Smooth muscle cell (in vitro differentiated cells): ENCODE results near the gene VDR. TPM values are rescaled to one million over a fixed set of nuclear protein-coding genes. Genes with fewer than 3 reads are reported as not detected.

ENCODE experiments used
- DNase-seq: peaks from one replicate; lab custom pipeline; 2025; ENCODE audit not compliant: unreplicated experiment; lab: John Stamatoyannopoulos, UW
- H2AFZ ChIP-seq: fragments of 200-600 bp; sonication (generic); 2 replicates; pipeline ENCODE4 v1.6.0; 2016; ENCODE audit warnings: antibody characterized with exemption, low read depth, mild to moderate bottlenecking
- H3F3A ChIP-seq: fragments of 200-600 bp; sonication (generic); 2 replicates; pipeline ENCODE4 v1.6.0; 2017; ENCODE audit warnings: antibody characterized with exemption, low read depth
- H3K27ac ChIP-seq: fragments of 200-600 bp; sonication (generic); 2 replicates; pipeline ENCODE4 v1.5.1; 2016; ENCODE audit warnings: low read depth, mild to moderate bottlenecking
- H3K27me3 ChIP-seq: fragments of 200-600 bp; sonication (generic); 2 replicates; pipeline ENCODE4 v1.6.1; 2016; ENCODE audit warnings: low read depth, mild to moderate bottlenecking
- H3K36me3 ChIP-seq: fragments of 200-600 bp; sonication (generic); 2 replicates; pipeline ENCODE4 v1.5.1; 2016; ENCODE audit warnings: low read depth
- H3K4me1 ChIP-seq: fragments of 200-600 bp; sonication (generic); 2 replicates; pipeline ENCODE4 v1.5.1; 2016; ENCODE audit warnings: low read depth
- H3K4me2 ChIP-seq: fragments of 200-600 bp; sonication (generic); 2 replicates; pipeline ENCODE4 v1.6.0; 2016; ENCODE audit warnings: mild to moderate bottlenecking
- H3K4me3 ChIP-seq: fragments of 200-600 bp; sonication (generic); 2 replicates; pipeline ENCODE4 v1.5.1; 2016; ENCODE audit warnings: mild to moderate bottlenecking
- H3K79me2 ChIP-seq: fragments of 200-600 bp; sonication (generic); 2 replicates; pipeline ENCODE4 v1.6.0; 2016; ENCODE audit warnings: low read depth, mild to moderate bottlenecking
- H3K9ac ChIP-seq: fragments of 200-600 bp; sonication (generic); 2 replicates; pipeline ENCODE4 v1.6.0; 2016; ENCODE audit warnings: low read depth
- H3K9me3 ChIP-seq: fragments of 200-600 bp; sonication (generic); replicated peaks from 2 replicates; pipeline ENCODE4 v1.5.1; 2016; ENCODE audit warnings: low read depth
- H4K20me1 ChIP-seq: fragments of 200-600 bp; sonication (generic); 2 replicates; pipeline ENCODE4 v1.6.0; 2016; ENCODE audit warnings: low read depth
- WGBS: methylation state at CpG from one replicate; pipeline ENCODE4 v1.1.7; 2016; ENCODE audit warnings: low lambda C conversion rate; 5-methylcytosine and 5-hydroxymethylcytosine counted together
- polyA plus RNA-seq: library from polyadenylated mRNA; unstranded; fragments of >200 nt; fragmentation: Nextera tagmentation; extraction: Ambion mirVana; gene quantifications from 2 replicates; pipeline ENCODE4 v1.2.1, GENCODE V29; 2016
- total RNA-seq: library from RNA; depleted of rRNA; stranded (reverse); fragments of >200 nt; gene quantifications from 2 replicates; pipeline ENCODE4 v1.2.3, GENCODE V29; 2014
- TF ChIP-seq, protein P1 (sequence below): fragments of 200-600 bp; sonication (generic); IDR thresholded peaks from 2 replicates; pipeline ENCODE4 v1.5.1; 2017; ENCODE audit warnings: borderline replicate concordance, mild to moderate bottlenecking, antibody characterized with exemption; ENCODE audit not compliant: insufficient read depth, poor library complexity, severe bottlenecking

The VDR gene
- total and polyA plus RNA-seq, 2 experiments from 2014 or later: 8.0 to 16.5 TPM

DNA sequence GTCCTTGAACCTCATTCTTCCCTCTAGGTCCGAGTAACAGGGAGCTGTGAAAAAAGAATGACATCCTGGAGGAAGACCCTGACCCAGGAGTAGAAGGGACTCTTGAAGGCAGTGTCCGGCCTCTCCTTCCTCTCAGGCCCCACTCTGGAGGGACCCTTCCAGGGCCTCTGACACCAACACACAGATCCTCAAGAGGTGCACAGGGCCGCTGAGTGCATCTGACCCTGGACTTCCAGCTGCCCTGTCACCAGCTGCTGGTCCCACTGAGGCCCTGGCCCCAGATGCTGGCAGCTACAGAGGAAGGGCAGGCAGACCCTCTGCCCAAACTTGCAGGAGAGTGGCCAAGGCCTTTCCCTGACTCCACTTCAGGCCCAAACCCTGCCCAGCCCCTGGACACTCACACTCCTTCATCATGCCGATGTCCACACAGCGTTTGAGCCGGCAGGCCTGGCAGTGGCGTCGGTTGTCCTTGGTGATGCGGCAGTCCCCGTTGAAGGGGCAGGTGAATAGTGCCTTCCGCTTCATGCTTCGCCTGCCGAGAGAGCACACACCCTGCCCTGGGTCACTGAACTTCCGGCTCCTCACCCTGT is 40.1 kb downstream of the VDR start:
- H3K79me2 ChIP-seq: no peaks in the 10 kb centered on the region
- no peak overlapping the region for H3K27ac ChIP-seq
- no peaks in the 10 kb centered on the region for H3F3A ChIP-seq
- no peaks in the 10 kb centered on the region for H3K9me3 ChIP-seq
- no peak for DNase-seq
- WGBS: 97% methylated on average over 14 of the region's 14 CpGs
- H3K36me3 ChIP-seq: no peaks in the 10 kb centered on the region
- no peak overlapping the region for H2AFZ ChIP-seq
- H3K27me3 ChIP-seq: no peaks in the 10 kb centered on the region
- no peak overlapping the region for H3K4me2 ChIP-seq
- H4K20me1 ChIP-seq: no peaks in the 10 kb centered on the region
- TF ChIP-seq, protein P1, sequence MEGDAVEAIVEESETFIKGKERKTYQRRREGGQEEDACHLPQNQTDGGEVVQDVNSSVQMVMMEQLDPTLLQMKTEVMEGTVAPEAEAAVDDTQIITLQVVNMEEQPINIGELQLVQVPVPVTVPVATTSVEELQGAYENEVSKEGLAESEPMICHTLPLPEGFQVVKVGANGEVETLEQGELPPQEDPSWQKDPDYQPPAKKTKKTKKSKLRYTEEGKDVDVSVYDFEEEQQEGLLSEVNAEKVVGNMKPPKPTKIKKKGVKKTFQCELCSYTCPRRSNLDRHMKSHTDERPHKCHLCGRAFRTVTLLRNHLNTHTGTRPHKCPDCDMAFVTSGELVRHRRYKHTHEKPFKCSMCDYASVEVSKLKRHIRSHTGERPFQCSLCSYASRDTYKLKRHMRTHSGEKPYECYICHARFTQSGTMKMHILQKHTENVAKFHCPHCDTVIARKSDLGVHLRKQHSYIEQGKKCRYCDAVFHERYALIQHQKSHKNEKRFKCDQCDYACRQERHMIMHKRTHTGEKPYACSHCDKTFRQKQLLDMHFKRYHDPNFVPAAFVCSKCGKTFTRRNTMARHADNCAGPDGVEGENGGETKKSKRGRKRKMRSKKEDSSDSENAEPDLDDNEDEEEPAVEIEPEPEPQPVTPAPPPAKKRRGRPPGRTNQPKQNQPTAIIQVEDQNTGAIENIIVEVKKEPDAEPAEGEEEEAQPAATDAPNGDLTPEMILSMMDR: no peak
- H3K4me1 ChIP-seq: no peaks in the 10 kb centered on the region
- H3K4me3 ChIP-seq: no peak overlapping the region
- H3K9ac ChIP-seq: no peak overlapping the region

DNA sequence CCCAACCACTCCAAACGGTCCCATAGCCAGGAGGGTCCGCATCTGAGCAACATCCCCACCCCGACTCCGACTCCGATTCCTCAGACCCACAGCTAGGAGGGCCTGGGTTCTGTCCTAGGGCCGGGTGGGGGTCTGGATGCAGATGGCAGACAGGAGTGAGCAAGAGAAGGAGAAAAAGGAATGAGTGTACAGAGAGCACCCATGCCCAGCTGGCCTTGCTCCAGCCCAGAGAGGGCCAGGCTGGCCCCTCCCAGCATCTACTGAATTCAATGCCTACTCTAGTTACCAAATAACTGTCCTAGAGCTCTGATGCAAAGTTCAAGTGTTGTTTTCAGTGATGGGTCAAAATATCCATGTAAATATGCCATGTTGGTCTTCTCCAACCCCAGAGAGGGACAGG is 40.8 kb downstream of the VDR start:
- H3K27ac ChIP-seq: no peak overlapping the region
- H2AFZ ChIP-seq: no peak overlapping the region
- no peak for DNase-seq
- WGBS: 92% methylated on average over 6 of the region's 6 CpGs
- no peak overlapping the region for H3K9ac ChIP-seq
- no peak overlapping the region for H3K4me3 ChIP-seq
- no peaks in the 10 kb centered on the region for H4K20me1 ChIP-seq
- no peaks in the 10 kb centered on the region for H3K27me3 ChIP-seq
- no peaks in the 10 kb centered on the region for H3K4me1 ChIP-seq
- no peaks in the 10 kb centered on the region for H3K79me2 ChIP-seq
- H3K4me2 ChIP-seq: no peak overlapping the region
- H3F3A ChIP-seq: no peaks in the 10 kb centered on the region
- TF ChIP-seq, protein P1: no peak
- no peaks in the 10 kb centered on the region for H3K36me3 ChIP-seq
- H3K9me3 ChIP-seq: no peaks in the 10 kb centered on the region

DNA sequence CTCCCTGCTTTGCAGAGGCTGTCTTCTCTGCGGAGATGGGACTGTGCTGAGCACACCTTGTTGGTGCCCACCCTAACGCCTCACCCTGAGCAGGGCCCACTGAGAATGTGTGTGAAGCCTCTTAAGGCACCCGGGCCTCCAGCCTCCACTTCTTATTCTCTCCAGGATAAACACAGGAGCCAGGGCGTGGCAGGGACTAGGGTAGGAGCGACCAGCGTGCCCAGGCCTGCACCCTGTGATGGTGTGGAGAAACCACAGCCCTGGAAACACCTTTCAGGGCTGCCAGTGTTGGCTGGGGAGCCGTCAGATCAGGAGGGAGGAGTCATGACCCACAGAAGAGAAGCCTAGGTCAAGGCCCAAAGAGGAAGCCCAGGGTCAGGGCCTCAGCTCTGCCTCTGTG is 41.3 kb downstream of the VDR start:
- 92% methylated on average over 7 of the region's 7 CpGs for WGBS
- no peak for DNase-seq
- Histone ChIP-seq H2AFZ (no peak overlapping the region), H3F3A (no peaks in the 10 kb centered on the region), H3K4me2 (no peak overlapping the region), H3K79me2 (no peaks in the 10 kb centered on the region), H3K4me3 (no peak overlapping the region), H3K9ac (no peak overlapping the region), H4K20me1 (no peaks in the 10 kb centered on the region), H3K9me3 (no peaks in the 10 kb centered on the region), H3K27me3 (no peaks in the 10 kb centered on the region), H3K27ac (no peak overlapping the region), H3K4me1 (no peaks in the 10 kb centered on the region), H3K36me3 (no peaks in the 10 kb centered on the region)
- TF ChIP-seq, protein P1: no peak

DNA sequence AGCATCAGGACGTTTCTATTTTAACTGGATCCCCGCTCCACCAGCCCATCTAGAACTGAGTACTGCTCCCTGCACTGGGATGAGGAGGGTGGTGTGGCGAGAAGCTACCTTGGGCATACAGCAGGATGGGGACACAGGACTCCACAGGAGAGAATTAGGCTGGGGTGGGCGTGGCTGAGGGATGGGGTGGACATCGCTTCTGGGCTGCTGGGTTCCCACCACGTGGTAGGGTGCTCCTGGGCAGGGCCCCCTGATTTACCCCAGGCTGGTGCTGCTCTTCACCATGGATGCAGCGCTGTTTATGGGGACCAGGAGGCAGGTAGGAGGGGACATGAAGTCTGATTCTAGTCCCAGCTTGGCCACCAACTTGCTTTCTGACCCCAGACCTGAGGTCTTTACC is 41.9 kb downstream of the VDR start:
- Histone ChIP-seq H3K4me3 (no peak overlapping the region), H3K79me2 (no peaks in the 10 kb centered on the region), H3K27ac (no peak overlapping the region), H2AFZ (no peak overlapping the region), H3K27me3 (no peaks in the 10 kb centered on the region), H3K4me2 (no peak overlapping the region), H3F3A (no peaks in the 10 kb centered on the region), H4K20me1 (no peaks in the 10 kb centered on the region), H3K36me3 (no peaks in the 10 kb centered on the region), H3K4me1 (no peaks in the 10 kb centered on the region), H3K9me3 (no peaks in the 10 kb centered on the region), H3K9ac (no peak overlapping the region)
- WGBS: 96% methylated on average over 7 of the region's 7 CpGs
- DNase-seq: no peak
- TF ChIP-seq, protein P1: no peak
